Mucosa of gallbladder (tissue), 1 donor: Measurements from ENCODE around the gene VAMP1. TPM values are rescaled to one million over a fixed set of nuclear protein-coding genes. Genes with fewer than 3 reads are reported as not detected.

Experiments used
- DNase-seq: peaks from one replicate; pipeline ENCODE4 v3.0.0-alpha.2; 2020; ENCODE audit warnings: low spot score
- total RNA-seq: library from RNA; stranded (reverse); gene quantifications from one replicate; pipeline ENCODE4 v1.2.1, GENCODE V29; 2021
- donor health status: DM: no; HTN: no; CAD: no.

VAMP1 gene
- total RNA-seq, 1 donor from 2014 or later, result 12.3 TPM

- no peak for DNase-seq
Observed at GRCh38 chr12:6425590-6426531, 44.6 kb downstream of the VAMP1 start.

GRCh38 chr12:6424866-6425265 lies 45.6 kb downstream of the VAMP1 start:
- no peak for DNase-seq

- no peak for DNase-seq
Observed at GRCh38 chr12:6424008-6424347, 46.5 kb downstream of the VAMP1 start.

GRCh38 chr12:6423267-6424007 lies 47.0 kb downstream of the VAMP1 start:
- DNase-seq, result peak; percentile 91

- no peak for DNase-seq
Observed at GRCh38 chr12:6420364-6420763, 50.1 kb downstream of the VAMP1 start.

GRCh38 chr12:6418796-6419195 lies 51.7 kb downstream of the VAMP1 start:
- no peak for DNase-seq

- DNase-seq, result no peak
Observed at GRCh38 chr12:6416596-6416995, 53.9 kb downstream of the VAMP1 start.

Other genes starting within 250 kb of the VAMP1 start
- 64.9 TPM for gene PLEKHG6, start 160.0 kb downstream of the VAMP1 start, total RNA-seq
- gene TNFRSF1A, start 128.6 kb downstream of the VAMP1 start, total RNA-seq, result 155 TPM
- 52.7 TPM for gene SCNN1A, start 95.1 kb downstream of the VAMP1 start, total RNA-seq
- gene LTBR, start 86.5 kb downstream of the VAMP1 start, total RNA-seq, result 180 TPM
- 3.8 TPM for gene CD27, start 25.7 kb downstream of the VAMP1 start, total RNA-seq
- gene TAPBPL, start 18.6 kb downstream of the VAMP1 start, total RNA-seq, result 53.1 TPM
- gene MRPL51, start 22.6 kb upstream of the VAMP1 start, total RNA-seq, result 134 TPM
- 36.6 TPM for gene NCAPD2, start 23.4 kb upstream of the VAMP1 start, total RNA-seq
- 2,392 TPM for gene GAPDH, start 63.8 kb upstream of the VAMP1 start, total RNA-seq
- 14.2 TPM for gene IFFO1, start 85.4 kb upstream of the VAMP1 start, total RNA-seq
- 19.2 TPM for gene NOP2, start 97.6 kb upstream of the VAMP1 start, total RNA-seq
- gene CHD4, start 136.7 kb upstream of the VAMP1 start, total RNA-seq, result 220 TPM
- 15.0 TPM for gene LPAR5, start 165.3 kb upstream of the VAMP1 start, total RNA-seq
- gene ACRBP, start 176.8 kb upstream of the VAMP1 start, total RNA-seq, result 9.8 TPM
- gene ING4, start 192.4 kb upstream of the VAMP1 start, total RNA-seq, result 58.0 TPM
- 60.6 TPM for gene ZNF384, start 218.7 kb upstream of the VAMP1 start, total RNA-seq
- 5.0 TPM for gene PIANP, start 230.1 kb upstream of the VAMP1 start, total RNA-seq